ENCODE results near the gene KRTAP5-6.

The KRTAP5-6 gene

DNA sequence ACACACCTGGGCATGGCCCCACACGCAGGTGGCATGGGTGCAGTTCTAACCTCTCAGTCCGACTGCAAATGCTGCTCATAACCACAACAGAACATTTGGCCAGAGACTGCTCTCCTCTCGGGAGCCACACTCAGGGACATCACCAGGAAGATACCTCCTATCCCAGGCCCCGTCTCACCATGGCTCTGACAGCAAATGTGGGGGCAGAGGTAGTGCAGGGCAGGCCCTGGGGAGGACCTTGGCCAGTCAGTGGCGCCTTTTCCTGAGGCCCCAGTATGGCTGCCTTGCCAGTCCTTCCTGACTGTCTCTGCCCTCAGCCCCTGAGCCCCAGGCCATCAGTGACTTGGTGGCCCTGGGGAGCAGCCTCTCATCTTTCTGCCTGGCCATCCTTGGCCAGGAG is 2.8 kb downstream of the KRTAP5-6 start:
- no peak overlapping the region for H4K12ac ChIP-seq (ENCODE audit: low read depth, low read length)
- no peaks in the 10 kb centered on the region for H3K79me2 ChIP-seq (ENCODE audit: control insufficient read depth, insufficient read depth, low read length, poor library complexity)
- peaks cover 2% of the 10 kb centered on the region for H3K9me3 ChIP-seq (ENCODE audit: insufficient read depth, low read depth, low read length)
- H3K23ac ChIP-seq (ENCODE audit: low read length): no peak overlapping the region
- no peak overlapping the region for H3K9ac ChIP-seq (ENCODE audit: low read length)
- no peak overlapping the region for H2BK5ac ChIP-seq (ENCODE audit: low read depth, low read length, poor library complexity)
- no peak overlapping the region for H4K8ac ChIP-seq (ENCODE audit: low read depth, low read length)
- no peak overlapping the region for H3K4me2 ChIP-seq (ENCODE audit: low read length)
- H2BK120ac ChIP-seq (ENCODE audit: insufficient read depth, low read length, poor library complexity): no peak overlapping the region
- H3K18ac ChIP-seq (ENCODE audit: low read length): no peak overlapping the region
- no peak overlapping the region for H4K91ac ChIP-seq (ENCODE audit: low read depth, low read length)
- no peak overlapping the region for H3K4ac ChIP-seq (ENCODE audit: low read depth, low read length)
- no peaks in the 10 kb centered on the region for H3K4me1 ChIP-seq (ENCODE audit: control insufficient read depth in 1 of 2, insufficient read depth in 2 of 2, low read length in 2 of 2)
- no peak overlapping the region for H3K4me3 ChIP-seq (ENCODE audit: low read depth, low read length)
- no peak overlapping the region for H2AFZ ChIP-seq (ENCODE audit: insufficient read depth, low read length, poor library complexity)
- no peak overlapping the region for H2BK12ac ChIP-seq (ENCODE audit: low read length)
- no peaks in the 10 kb centered on the region for H3K27me3 ChIP-seq (ENCODE audit: insufficient read depth, low read length)
- H3K14ac ChIP-seq (ENCODE audit: low read length): no peak overlapping the region
- no peak overlapping the region for H2AK5ac ChIP-seq (ENCODE audit: low read length)
- H3K27ac ChIP-seq (ENCODE audit: low read depth, low read length): no peak overlapping the region
- H3K79me1 ChIP-seq (ENCODE audit: low read length): no peaks in the 10 kb centered on the region
- no peaks in the 10 kb centered on the region for H3K36me3 ChIP-seq (ENCODE audit: control insufficient read depth in 1 of 2, insufficient read depth in 2 of 2, low read length in 2 of 2)
- whole genome bisulfite sequencing (ENCODE audit: extremely low coverage, insufficient coverage, insufficient read length): no CpG with 5 or more reads among the region's 5 CpGs
- no peak for DNase-seq

DNA sequence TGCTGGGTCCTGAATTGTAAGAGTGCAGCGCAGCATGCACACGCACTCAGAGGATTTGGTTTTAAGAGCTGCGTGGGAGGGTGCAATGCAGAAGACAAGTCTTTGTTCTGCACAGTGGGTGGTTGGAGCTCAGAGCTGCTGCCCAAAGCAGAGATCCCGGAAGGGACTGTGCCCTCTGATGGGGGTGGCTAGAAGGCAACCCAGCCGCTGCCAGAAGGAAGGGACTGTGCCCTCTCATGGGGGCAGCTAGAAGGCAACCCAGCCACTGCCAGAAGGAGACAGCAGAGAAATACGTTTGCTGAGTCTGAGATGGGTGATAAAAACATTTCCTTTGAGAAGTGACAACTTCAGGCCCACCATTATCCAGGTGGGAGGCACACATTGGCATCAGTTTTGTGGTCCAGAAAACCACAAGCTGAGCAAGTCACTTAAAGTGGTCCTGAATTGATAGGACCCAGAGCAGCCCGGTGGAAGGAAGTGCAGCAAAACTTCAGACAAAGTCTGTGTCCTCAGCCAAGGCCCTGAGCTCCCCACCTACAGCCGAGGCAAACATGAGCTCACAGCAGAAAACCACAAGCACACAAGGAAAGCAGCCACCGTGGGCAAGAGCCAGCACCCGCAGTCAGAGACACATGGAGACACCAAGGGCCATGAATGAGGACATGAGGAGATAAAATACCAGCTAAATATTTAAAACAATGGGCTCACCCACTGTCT is 4.3 kb downstream of the KRTAP5-6 start:
- no peak overlapping the region for H2AFZ ChIP-seq (ENCODE audit: insufficient read depth, low read length, poor library complexity)
- H3K27me3 ChIP-seq (ENCODE audit: insufficient read depth, low read length): no peaks in the 10 kb centered on the region
- peaks cover 3% of the 10 kb centered on the region in 2 experiments for H3K4me1 ChIP-seq (ENCODE audit: control insufficient read depth in 1 of 2, insufficient read depth in 2 of 2, low read length in 2 of 2)
- no peaks in the 10 kb centered on the region for H3K79me2 ChIP-seq (ENCODE audit: control insufficient read depth, insufficient read depth, low read length, poor library complexity)
- no peak overlapping the region for H3K9ac ChIP-seq (ENCODE audit: low read length)
- WGBS (ENCODE audit: extremely low coverage, insufficient coverage, insufficient read length): no CpG with 5 or more reads among the region's 10 CpGs
- no peak overlapping the region for H4K8ac ChIP-seq (ENCODE audit: low read depth, low read length)
- no peak overlapping the region for H2BK120ac ChIP-seq (ENCODE audit: insufficient read depth, low read length, poor library complexity)
- H3K4ac ChIP-seq (ENCODE audit: low read depth, low read length): no peak overlapping the region
- no peak overlapping the region for H2BK5ac ChIP-seq (ENCODE audit: low read depth, low read length, poor library complexity)
- no peak overlapping the region for H4K91ac ChIP-seq (ENCODE audit: low read depth, low read length)
- H2AK5ac ChIP-seq (ENCODE audit: low read length): no peak overlapping the region
- H3K14ac ChIP-seq (ENCODE audit: low read length): no peak overlapping the region
- no peak overlapping the region for H3K18ac ChIP-seq (ENCODE audit: low read length)
- no peak overlapping the region for H3K4me2 ChIP-seq (ENCODE audit: low read length)
- no peaks in the 10 kb centered on the region for H3K9me3 ChIP-seq (ENCODE audit: insufficient read depth, low read depth, low read length)
- H3K79me1 ChIP-seq (ENCODE audit: low read length): no peaks in the 10 kb centered on the region
- H3K27ac ChIP-seq (ENCODE audit: low read depth, low read length): no peak overlapping the region
- H3K4me3 ChIP-seq (ENCODE audit: low read depth, low read length): no peak overlapping the region
- no peak overlapping the region for H2BK12ac ChIP-seq (ENCODE audit: low read length)
- no peak overlapping the region for H4K12ac ChIP-seq (ENCODE audit: low read depth, low read length)
- DNase-seq: no peak
- H3K36me3 ChIP-seq (ENCODE audit: control insufficient read depth in 1 of 2, insufficient read depth in 2 of 2, low read length in 2 of 2): no peaks in the 10 kb centered on the region
- H3K23ac ChIP-seq (ENCODE audit: low read length): no peak overlapping the region

DNA sequence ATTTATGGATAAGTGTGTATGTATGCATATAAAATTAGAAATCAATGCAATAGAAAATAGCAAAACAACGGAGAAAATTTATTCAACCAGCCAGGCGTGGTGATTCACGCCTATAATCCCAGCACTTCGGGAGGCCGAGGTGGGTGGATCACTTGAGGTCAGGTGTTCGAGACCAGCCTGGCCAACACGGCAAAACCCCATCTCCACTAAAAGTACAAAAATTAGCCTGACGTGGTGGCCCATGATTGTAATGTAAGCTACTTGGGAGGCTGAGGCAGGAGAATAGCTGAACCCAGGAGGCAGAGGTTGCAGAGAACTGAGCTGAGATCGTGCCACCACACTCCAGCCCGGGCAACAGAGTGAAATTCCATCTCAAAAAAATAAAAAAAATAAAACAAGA is 5.5 kb downstream of the KRTAP5-6 start:
- Histone ChIP-seq H3K4ac (ENCODE audit: low read depth, low read length) (no peak overlapping the region), H2BK12ac (ENCODE audit: low read length) (no peak overlapping the region)
- no peak for DNase-seq

DNA sequence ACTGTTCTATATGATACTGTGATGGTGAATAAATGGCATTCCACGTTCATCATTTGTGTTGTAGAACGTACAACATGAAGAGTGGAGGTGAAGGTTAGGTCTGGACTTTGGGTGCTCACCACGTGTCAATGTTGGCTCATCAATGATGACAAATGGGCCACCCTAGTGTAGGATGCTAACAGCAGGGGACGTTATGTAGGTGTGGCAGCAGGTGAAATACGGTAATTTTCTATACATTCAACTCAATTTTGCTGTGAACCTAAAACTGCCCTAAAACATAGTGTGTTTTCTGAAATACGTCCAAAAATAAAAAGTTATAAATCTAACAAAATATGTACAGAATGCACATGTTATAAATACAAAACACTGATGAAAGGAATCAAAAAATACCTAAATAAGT is 6.2 kb downstream of the KRTAP5-6 start:
- Histone ChIP-seq H4K12ac (ENCODE audit: low read depth, low read length) (no peak overlapping the region), H2BK120ac (ENCODE audit: insufficient read depth, low read length, poor library complexity) (no peak overlapping the region), H2AFZ (ENCODE audit: insufficient read depth, low read length, poor library complexity) (no peak overlapping the region), H2BK12ac (ENCODE audit: low read length) (no peak overlapping the region), H3K9me3 (ENCODE audit: insufficient read depth, low read depth, low read length) (no peaks in the 10 kb centered on the region), H3K9ac (ENCODE audit: low read length) (no peak overlapping the region), H3K4me1 (ENCODE audit: control insufficient read depth in 1 of 2, insufficient read depth in 2 of 2, low read length in 2 of 2) (peaks cover 3% of the 10 kb centered on the region in 2 experiments), H3K4me3 (ENCODE audit: low read depth, low read length) (no peak overlapping the region), H4K91ac (ENCODE audit: low read depth, low read length) (no peak overlapping the region), H4K8ac (ENCODE audit: low read depth, low read length) (no peak overlapping the region), H3K4ac (ENCODE audit: low read depth, low read length) (no peak overlapping the region), H2AK5ac (ENCODE audit: low read length) (no peak overlapping the region), H3K27ac (ENCODE audit: low read depth, low read length) (no peak overlapping the region), H3K36me3 (ENCODE audit: control insufficient read depth in 1 of 2, insufficient read depth in 2 of 2, low read length in 2 of 2) (no peaks in the 10 kb centered on the region), H3K79me1 (ENCODE audit: low read length) (no peaks in the 10 kb centered on the region), H3K79me2 (ENCODE audit: control insufficient read depth, insufficient read depth, low read length, poor library complexity) (no peaks in the 10 kb centered on the region), H3K14ac (ENCODE audit: low read length) (no peak overlapping the region), H3K27me3 (ENCODE audit: insufficient read depth, low read length) (no peaks in the 10 kb centered on the region), H2BK5ac (ENCODE audit: low read depth, low read length, poor library complexity) (no peak overlapping the region), H3K23ac (ENCODE audit: low read length) (no peak overlapping the region), H3K18ac (ENCODE audit: low read length) (no peak overlapping the region), H3K4me2 (ENCODE audit: low read length) (no peak overlapping the region)
- WGBS (ENCODE audit: extremely low coverage, insufficient coverage, insufficient read length): no CpG with 5 or more reads among the region's 6 CpGs
- no peak for DNase-seq

More for the DNA sequence above, 5.5 kb downstream of the KRTAP5-6 start:
- H3K36me3 ChIP-seq (ENCODE audit: control insufficient read depth in 1 of 2, insufficient read depth in 2 of 2, low read length in 2 of 2): no peaks in the 10 kb centered on the region
- no peak overlapping the region for H2AK5ac ChIP-seq (ENCODE audit: low read length)
- no peak overlapping the region for H3K23ac ChIP-seq (ENCODE audit: low read length)
- no peaks in the 10 kb centered on the region for H3K9me3 ChIP-seq (ENCODE audit: insufficient read depth, low read depth, low read length)
- no peak overlapping the region for H2BK120ac ChIP-seq (ENCODE audit: insufficient read depth, low read length, poor library complexity)
- H3K4me2 ChIP-seq (ENCODE audit: low read length): no peak overlapping the region
- H3K4me3 ChIP-seq (ENCODE audit: low read depth, low read length): no peak overlapping the region
- H2AFZ ChIP-seq (ENCODE audit: insufficient read depth, low read length, poor library complexity): no peak overlapping the region
- no peaks in the 10 kb centered on the region for H3K27me3 ChIP-seq (ENCODE audit: insufficient read depth, low read length)
- no peak overlapping the region for H3K27ac ChIP-seq (ENCODE audit: low read depth, low read length)
- no peak overlapping the region for H3K9ac ChIP-seq (ENCODE audit: low read length)
- no peak overlapping the region for H3K18ac ChIP-seq (ENCODE audit: low read length)
- no peak overlapping the region for H4K8ac ChIP-seq (ENCODE audit: low read depth, low read length)
- no peak overlapping the region for H2BK5ac ChIP-seq (ENCODE audit: low read depth, low read length, poor library complexity)
- WGBS (ENCODE audit: extremely low coverage, insufficient coverage, insufficient read length): no CpG with 5 or more reads among the region's 10 CpGs
- no peaks in the 10 kb centered on the region for H3K79me1 ChIP-seq (ENCODE audit: low read length)
- H3K4me1 ChIP-seq (ENCODE audit: control insufficient read depth in 1 of 2, insufficient read depth in 2 of 2, low read length in 2 of 2): peaks cover 3% of the 10 kb centered on the region in 2 experiments
- H3K79me2 ChIP-seq (ENCODE audit: control insufficient read depth, insufficient read depth, low read length, poor library complexity): no peaks in the 10 kb centered on the region
- H4K91ac ChIP-seq (ENCODE audit: low read depth, low read length): no peak overlapping the region
- H3K14ac ChIP-seq (ENCODE audit: low read length): no peak overlapping the region
- no peak overlapping the region for H4K12ac ChIP-seq (ENCODE audit: low read depth, low read length)
